ENCODE data around the gene SLC49A4. TPM values are rescaled to one million over a fixed set of nuclear protein-coding genes. Genes with fewer than 3 reads are reported as not detected.
"Not testable (repeated sequence)": the region's sequence is repeated elsewhere in the genome, so short reads cannot be mapped to it uniquely, and the experiment has no call there.

The SLC49A4 gene, protein sequence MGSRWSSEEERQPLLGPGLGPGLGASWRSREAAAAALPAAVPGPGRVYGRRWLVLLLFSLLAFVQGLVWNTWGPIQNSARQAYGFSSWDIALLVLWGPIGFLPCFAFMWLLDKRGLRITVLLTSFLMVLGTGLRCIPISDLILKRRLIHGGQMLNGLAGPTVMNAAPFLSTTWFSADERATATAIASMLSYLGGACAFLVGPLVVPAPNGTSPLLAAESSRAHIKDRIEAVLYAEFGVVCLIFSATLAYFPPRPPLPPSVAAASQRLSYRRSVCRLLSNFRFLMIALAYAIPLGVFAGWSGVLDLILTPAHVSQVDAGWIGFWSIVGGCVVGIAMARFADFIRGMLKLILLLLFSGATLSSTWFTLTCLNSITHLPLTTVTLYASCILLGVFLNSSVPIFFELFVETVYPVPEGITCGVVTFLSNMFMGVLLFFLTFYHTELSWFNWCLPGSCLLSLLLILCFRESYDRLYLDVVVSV
- 10 to 100 TPM; 12.2 to 21.4 (median 15.9) TPM for total RNA-seq

- DNase-seq, result no peak
- peaks cover 4 to 88% (median 17%) of the 10 kb centered on the region in 3 donors for H3K4me1 ChIP-seq
- H3K36me3 ChIP-seq, result no peaks in the 10 kb centered on the region
- peak within 1 kb of the TSS; percentile 79 to 92 (median 82) for H3K4me3 ChIP-seq
- H3K27ac ChIP-seq, result peak within 1 kb of the TSS; percentile 95 to 97 (median 96)
- H3K9me3 ChIP-seq, result no peaks in the 10 kb centered on the region
- no peaks in the 10 kb centered on the region for H3K27me3 ChIP-seq
- intact Hi-C loops (cut with DNase I), result loop anchor here (10.0 kb wide), 1 partner anchor 110 kb away; the partner anchor contains the start of gene PARP14
- no peak for TF ChIP-seq CTCF (IDR thresholded peaks at IDR 0.05)
- TF ChIP-seq POLR2A (IDR thresholded peaks at IDR 0.05), result peak in 2 of 4 donors; percentile 78 to 91
- 0 to 1% methylated on average over 13 to 16 of the region's 84 CpGs for WGBS, 2 donors
Observed at GRCh38 chr3:122794779-122795673, at the start of gene SLC49A4. SLC49A4 (plus strand) TSS chr3:122795069; CDS start chr3:122795193, 124 bp downstream.

DNA sequence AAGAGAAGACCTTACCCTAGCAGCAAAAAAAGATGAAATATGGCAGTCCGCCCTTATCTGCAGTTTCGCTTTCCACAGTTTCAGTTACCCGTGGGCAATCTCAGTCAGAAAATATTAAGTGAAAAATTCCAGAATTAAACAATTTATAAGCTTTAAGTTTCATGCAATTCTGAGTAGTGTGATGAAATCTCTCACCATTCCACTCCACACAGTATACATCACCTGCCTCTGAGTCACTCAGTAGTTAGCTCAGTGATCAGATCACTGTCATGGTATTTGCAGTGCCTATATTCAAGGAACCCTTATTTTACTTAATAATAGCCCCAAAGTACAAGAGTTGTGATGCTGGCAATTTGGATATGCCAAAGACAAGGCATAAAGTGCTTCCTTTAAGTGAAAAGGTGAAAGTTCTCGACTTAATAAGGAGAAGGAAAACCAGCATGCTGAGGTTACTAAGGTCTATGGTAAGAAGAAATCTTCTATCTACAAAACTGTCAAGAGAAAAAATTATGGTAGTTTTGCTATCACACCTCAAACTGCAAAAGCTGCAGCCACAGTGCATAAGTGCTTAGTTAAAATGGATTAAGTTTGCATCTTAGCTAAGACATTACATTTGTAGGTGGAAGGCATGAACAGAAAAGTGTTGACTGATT lies 49.4 kb upstream of the SLC49A4 start:
- intact Hi-C loops (cut with DNase I), result no loop called here
- 86 to 87% methylated on average over 4 of the region's 4 CpGs for WGBS, 2 donors

GRCh38 chr3:122747295-122747694 lies 47.6 kb upstream of the SLC49A4 start:
- intact Hi-C loops (cut with DNase I); H3K4me3 ChIP-seq; DNase-seq; H3K4me1 ChIP-seq; H3K27me3 ChIP-seq; H3K9me3 ChIP-seq; H3K27ac ChIP-seq: not testable (repeated sequence)
- no CpG with 5 or more reads among the region's 35 CpGs for WGBS, 2 donors
- peaks cover 0 to 49% (median 0%) of the 10 kb centered on the region in 3 donors for H3K36me3 ChIP-seq

More for the DNA sequence above, 49.4 kb upstream of the SLC49A4 start:
- H3K27ac ChIP-seq, result no peak overlapping the region
- DNase-seq, result no peak
- TF ChIP-seq POLR2A (IDR thresholded peaks at IDR 0.05), result no peak
- TF ChIP-seq CTCF (IDR thresholded peaks at IDR 0.05), result no peak
- H3K4me1 ChIP-seq, result no peaks in the 10 kb centered on the region
- peaks cover 0 to 41% (median 0%) of the 10 kb centered on the region in 3 donors for H3K36me3 ChIP-seq
- no peaks in the 10 kb centered on the region for H3K9me3 ChIP-seq
- H3K4me3 ChIP-seq, result no peak overlapping the region
- no peaks in the 10 kb centered on the region for H3K27me3 ChIP-seq

DNA sequence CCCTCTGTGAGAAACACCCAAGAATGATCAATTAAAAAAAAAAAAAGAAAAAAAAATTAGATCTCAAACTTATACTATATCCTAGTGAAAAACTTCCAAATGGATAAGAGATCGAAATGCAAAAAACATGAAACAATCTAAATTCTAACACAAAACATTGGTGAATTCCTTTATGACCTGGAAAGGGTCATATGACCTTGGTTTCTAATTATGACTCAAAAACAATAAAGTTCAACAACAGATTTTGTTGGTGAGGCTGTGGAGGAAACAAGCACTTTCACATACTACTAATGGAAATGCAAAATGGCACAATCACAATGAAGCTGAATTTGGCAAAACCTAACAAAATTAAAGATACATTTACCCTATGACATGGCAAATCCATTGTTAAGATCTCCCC lies 46.5 kb upstream of the SLC49A4 start:
- H3K27ac ChIP-seq, result no peak overlapping the region
- no peaks in the 10 kb centered on the region for H3K9me3 ChIP-seq
- no peaks in the 10 kb centered on the region for H3K27me3 ChIP-seq
- no peak overlapping the region for H3K4me3 ChIP-seq
- TF ChIP-seq CTCF (IDR thresholded peaks at IDR 0.05), result no peak
- TF ChIP-seq POLR2A (IDR thresholded peaks at IDR 0.05), result no peak
- H3K36me3 ChIP-seq, result peaks cover 0 to 48% (median 0%) of the 10 kb centered on the region in 3 donors
- intact Hi-C loops (cut with DNase I), result no loop called here
- WGBS, 2 donors, result 100% methylated on average over 1 of the region's 1 CpG
- DNase-seq, result no peak
- no peaks in the 10 kb centered on the region for H3K4me1 ChIP-seq

DNA sequence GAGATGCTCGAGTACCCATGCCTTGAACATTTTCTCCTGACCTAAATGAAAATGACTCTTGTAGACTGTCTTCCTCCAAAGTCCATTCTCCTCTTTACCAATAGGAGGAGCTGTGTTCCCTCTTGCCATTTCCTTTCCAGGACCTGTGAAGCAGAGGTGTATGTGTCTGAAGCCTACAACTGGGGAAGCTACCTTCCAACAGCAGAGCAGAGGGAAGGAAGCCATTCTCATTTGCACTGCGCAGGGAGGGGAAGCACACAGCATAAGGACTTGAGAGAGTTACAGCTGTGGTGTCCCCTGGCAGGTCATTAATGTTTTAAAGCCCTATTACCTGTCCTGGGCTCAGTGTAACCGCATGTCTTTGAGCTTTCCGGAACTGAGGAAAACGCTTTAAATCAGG lies 39.9 kb upstream of the SLC49A4 start:
- peak; percentile 38 to 81 (median 61) for TF ChIP-seq CTCF (IDR thresholded peaks at IDR 0.05)
- no peak for TF ChIP-seq POLR2A (IDR thresholded peaks at IDR 0.05)
- 78% methylated on average over 5 of the region's 5 CpGs for WGBS, 2 donors
- intact Hi-C loops (cut with DNase I), result loop anchor here (10.0 kb wide), 1 partner anchor 270 kb away; the partner anchor contains the start of gene SEMA5B
- H3K27me3 ChIP-seq, result no peaks in the 10 kb centered on the region
- no peaks in the 10 kb centered on the region for H3K9me3 ChIP-seq
- H3K4me1 ChIP-seq, result peaks cover 0 to 5% (median 0%) of the 10 kb centered on the region in 3 donors
- no peak for DNase-seq
- no peak overlapping the region for H3K27ac ChIP-seq
- H3K36me3 ChIP-seq, result peaks cover 0 to 81% (median 9%) of the 10 kb centered on the region in 3 donors
- no peak overlapping the region for H3K4me3 ChIP-seq

All from esophagus squamous epithelium (tissue), 5 donors.